GM21717 (cell line): Measurements from ENCODE around the gene SEPTIN1.

Source experiments
- ATAC-seq: cut with Tn5 transposase; IDR thresholded peaks from one replicate; pipeline ENCODE4 v1.9.1; 2021; ENCODE audit warnings: mild to moderate bottlenecking, moderate library complexity; ENCODE audit not compliant: unreplicated experiment

Gene SEPTIN1, protein sequence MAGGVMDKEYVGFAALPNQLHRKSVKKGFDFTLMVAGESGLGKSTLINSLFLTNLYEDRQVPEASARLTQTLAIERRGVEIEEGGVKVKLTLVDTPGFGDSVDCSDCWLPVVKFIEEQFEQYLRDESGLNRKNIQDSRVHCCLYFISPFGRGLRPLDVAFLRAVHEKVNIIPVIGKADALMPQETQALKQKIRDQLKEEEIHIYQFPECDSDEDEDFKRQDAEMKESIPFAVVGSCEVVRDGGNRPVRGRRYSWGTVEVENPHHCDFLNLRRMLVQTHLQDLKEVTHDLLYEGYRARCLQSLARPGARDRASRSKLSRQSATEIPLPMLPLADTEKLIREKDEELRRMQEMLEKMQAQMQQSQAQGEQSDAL

DNA sequence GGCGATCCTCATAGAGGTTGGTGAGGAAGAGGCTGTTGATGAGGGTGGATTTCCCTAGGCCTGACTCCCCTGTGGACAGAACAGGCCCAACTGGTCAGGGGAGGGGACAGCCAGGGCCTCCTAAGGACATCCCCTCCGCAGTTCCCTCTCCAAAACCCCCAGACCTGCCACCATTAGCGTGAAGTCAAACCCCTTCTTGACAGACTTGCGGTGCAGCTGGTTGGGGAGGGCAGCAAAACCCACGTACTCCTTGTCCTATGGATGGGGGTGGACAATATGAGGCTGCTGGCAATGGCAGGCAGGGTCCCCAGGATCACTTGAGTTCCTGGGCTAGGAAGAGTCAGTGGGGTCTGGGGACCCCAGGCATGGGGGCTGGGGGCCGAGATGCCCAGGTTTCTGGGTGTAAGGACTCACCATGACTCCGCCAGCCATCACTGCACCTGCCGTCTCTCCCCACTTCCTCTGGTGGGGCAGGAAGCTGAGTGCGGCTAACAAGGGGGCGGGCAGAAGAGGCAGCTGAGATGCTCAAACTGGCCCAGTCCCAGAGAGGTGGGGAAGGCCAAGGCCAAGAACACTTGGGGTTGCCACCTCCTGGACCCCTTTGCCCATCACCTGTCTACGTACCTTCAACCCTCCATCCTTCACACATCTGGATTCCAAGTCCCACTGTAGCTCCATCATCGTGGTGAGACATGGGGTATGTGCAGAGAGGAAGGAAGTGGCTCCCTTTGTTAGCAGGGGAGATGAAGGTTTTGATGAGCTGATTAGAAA, at the start of gene SEPTIN1:
SEPTIN1 (minus strand) TSS at position 451 of the 771 bp plus-strand sequence; CDS start at position 432, 19 bp downstream.
- ATAC-seq = no peak

DNA sequence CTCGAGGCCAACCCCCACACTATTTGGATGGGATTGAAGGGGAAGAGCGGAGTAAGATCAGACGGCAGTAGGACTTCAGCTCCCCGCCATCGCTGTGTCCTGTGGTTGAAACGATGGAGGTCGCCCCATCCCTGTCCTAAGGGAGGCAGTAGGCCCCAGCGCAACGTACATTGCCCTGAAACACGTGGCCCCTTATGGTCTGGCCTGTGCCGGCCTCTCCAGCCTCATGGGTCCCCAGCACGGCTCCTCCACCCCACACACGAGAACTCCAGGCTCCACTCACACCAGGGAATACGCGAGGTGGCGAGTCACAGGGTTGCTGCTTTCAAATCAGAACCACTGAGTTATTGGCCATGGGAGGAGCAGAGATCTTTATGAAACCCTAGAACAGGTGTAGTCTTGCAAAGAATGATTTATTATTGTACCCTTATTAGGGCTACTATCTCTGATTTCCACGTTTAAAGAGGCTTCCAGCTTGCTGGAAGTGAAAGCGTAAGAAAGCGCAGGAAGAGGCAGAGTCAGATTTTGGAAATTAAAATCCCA, 48.1 kb upstream of the SEPTIN1 start:
- ATAC-seq = peak; percentile 18

DNA sequence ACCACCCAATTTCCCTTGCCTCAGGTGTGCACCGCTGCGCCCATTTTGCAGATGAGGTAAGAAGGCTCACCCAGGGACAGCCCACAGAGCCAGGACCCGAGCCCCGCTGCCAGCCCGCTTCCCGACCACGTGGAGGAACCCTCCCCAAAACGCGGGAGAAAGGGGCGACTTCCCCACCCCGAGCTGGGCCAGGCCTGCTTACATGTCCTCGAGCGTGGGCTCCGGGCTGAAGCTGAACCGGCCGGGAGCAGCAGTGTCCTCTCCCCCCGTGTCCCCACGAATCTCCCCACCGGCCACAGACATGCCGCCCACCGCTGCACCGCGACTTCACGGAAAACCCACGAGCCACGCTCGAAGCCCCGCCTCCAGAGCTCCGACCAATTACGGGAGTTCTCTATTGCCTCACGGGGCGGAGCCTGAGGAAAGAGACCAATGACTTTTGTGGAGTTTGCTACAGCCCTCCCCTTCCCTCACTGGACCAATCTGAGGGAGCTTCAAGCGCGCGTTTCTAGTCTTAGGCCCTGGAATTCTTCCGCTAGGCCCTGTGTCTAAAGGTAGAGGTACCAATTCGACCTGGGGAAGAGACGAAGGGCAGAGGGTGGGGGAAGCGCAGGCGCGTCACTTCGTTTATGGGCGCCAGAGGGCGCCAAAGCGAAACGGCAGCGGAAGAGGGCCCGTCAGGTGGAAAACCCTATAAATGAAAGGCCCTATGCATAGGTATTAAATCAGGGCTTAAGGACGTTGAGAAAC, 47.5 kb upstream of the SEPTIN1 start, which contains the start of gene DCTPP1:
DCTPP1 (minus strand) TSS at position 353 of the 750 bp plus-strand sequence; CDS start at position 303, 50 bp downstream.
- peak; percentile 88 for ATAC-seq

DNA sequence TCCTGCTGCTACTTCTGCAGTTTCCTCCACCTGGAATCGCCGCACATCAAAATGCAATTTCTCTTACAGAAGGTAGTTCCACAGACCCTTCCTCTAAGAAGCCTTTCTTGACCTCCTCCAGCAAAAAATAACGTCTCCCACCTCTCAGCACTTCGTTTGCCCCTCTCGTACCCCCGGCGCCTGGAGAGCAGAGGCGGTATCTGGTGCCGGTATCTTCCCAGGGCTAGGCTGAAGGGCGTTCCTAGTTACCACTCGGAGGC, 47.0 kb upstream of the SEPTIN1 start:
- peak; percentile 6 for ATAC-seq

DNA sequence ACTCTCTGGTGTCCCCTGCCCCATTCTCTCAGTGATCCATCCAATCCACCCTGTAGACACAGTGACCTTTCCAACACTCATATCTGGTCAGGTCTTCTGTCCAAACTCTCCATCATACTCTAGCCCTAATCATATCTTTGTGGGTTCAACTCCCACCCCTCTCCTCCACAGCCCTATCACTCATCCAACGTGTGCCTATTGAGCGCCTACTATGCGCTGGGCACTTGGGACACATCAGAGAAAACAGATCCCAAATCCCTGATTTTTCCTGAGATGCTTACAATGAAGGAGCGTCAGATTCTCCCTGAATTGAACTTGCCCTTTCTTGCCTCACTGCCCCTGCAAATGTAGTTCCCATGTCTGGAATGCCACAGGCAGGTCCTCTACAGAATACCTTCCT, 45.7 kb upstream of the SEPTIN1 start:
- no peak for ATAC-seq

DNA sequence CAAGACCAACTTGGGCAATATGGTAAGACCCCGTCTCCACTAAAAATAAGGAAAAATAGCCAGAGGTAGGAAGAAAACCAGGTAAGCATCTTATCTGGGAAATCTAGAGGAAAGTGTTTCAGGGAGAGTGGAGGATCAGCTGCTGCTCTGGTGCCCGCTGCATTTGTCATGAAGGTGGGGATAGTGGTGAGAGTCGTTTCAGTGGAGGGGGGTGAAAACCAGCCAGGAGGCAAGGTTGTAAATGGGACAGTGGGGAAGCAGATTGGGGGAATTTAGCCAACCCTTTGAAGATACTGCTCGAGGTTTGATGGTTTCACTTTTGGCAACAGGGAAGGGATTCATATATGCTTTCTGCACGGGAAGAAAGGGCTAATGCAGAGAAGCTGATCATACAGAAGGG, 38.6 kb upstream of the SEPTIN1 start:
- no peak for ATAC-seq

DNA sequence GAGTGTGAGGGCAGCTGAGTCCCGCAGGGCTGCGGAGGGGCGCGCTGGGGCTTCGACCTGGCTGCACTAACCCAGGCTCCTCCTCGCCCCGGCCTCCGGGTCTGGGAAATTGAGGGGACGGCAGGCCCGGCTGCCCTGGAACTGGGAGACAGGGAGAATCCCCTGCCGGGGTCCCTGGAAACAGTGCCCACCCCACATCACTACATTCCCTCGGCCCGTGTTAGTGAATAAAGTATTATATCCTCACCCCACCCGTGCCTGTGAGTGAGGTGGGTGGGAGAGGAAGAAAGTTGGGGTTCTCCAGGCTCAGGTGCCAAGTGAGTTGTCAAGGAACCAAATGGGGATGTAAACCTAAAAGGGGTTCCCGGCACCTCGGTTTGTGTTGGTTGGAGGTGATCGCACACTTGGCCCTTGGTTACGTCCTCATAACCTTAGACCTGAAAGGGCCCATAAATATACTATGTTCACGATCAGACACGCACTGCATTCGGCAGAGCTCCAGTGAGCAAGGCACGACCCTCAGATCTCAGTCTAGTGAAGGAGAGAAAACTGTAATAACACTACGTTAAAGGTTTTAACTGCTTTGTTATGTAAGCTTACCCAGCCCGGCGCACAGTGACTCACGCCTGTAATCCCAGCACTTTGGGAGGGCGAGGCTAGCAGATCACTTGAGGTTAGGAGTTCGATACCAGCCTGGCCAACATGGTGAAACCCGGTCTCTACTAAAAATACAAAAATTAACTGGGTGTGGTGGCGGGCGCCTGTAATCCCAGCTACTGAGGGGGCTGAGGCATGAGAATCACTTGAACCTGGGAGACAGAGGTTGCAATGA, 36.2 kb upstream of the SEPTIN1 start:
- ATAC-seq = no peak

DNA sequence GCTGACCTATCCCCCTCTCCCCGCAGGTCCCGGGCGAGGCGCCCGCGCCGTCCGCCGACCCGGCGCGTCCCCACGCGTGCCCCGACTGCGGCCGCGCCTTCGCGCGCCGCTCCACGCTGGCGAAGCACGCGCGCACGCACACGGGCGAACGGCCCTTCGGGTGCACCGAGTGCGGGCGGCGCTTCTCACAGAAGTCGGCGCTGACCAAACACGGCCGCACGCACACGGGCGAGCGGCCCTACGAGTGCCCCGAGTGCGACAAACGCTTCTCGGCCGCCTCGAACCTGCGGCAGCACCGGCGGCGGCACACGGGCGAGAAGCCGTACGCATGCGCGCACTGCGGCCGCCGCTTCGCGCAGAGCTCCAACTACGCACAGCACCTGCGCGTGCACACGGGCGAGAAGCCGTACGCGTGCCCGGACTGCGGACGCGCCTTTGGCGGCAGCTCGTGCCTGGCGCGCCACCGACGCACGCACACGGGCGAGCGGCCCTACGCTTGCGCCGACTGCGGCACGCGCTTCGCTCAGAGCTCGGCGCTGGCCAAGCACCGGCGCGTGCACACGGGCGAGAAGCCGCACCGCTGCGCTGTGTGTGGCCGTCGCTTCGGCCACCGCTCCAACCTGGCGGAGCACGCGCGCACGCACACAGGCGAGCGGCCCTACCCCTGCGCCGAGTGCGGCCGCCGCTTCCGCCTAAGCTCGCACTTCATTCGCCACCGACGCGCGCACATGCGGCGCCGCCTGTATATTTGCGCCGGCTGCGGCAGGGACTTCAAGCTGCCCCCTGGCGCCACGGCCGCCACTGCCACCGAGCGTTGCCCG, 35.4 kb upstream of the SEPTIN1 start:
- ATAC-seq = peak; percentile 65

DNA sequence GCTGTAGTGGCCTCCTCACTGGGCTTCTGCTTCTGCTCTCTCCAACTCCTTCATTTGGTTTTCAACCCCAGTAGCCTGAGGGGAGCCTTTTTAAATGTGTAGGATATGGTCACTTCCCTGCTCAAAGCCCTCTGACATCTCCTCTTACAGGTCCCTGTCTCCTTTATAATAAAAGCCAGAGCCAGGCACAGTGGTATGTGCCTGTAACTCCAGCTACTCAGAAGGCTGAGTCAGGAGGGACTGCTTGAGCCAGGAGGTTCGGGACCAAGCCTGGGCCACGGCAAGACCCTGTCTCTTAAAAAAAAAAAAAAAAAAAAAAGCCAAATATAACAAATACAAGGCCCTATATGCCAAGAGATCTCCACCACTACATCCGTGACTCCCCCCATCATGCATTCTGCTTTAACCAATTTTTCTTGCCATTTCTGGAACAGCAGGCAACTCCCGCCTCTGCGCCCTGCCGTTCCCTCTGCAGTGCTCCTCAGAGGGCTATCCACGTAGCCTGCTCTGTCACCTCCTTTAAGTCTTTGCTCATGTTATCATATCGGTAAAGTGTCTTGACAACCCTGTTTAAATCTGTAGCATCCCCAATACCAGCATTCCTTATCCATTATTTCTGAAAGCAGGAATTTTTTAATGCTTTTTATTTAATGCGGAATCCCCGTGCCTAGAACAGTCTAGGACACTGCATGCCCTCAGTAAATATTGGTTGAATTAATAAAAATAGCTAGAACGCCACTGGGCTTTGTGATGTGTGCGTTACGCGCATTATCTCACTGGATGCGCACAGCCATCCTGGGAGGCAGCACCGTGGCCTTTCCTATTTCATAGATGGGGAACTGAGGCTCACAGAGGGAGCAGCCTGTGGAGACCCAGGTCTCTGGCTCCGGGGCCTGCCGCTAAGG, 34.5 kb upstream of the SEPTIN1 start:
- ATAC-seq = no peak

DNA sequence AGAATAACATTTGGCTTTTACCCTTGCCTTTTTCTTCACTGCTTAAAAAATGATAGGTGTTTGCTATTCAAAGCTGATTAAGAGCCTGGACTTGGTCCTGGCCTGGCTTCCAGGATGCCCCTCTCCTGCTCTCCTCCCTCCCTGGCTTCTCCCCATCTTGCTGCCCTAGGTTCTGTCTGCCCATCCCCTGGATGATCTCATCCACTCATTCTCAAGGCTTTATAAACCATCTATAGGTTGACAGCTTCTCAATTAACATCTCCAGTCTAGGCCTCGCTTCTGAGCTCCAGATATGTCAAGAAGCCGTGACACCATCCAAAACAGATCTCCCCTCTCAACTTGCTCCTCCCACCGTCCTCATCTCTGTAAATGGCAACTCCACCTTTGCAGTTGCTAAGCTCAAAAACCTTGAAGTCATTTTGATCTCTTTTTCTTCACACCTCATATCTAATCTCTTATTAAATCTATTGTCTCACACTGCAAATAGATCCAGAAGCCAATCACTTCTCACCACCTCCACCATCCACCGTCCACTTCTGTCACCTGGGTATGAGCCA, 33.8 kb upstream of the SEPTIN1 start:
- ATAC-seq = no peak

DNA sequence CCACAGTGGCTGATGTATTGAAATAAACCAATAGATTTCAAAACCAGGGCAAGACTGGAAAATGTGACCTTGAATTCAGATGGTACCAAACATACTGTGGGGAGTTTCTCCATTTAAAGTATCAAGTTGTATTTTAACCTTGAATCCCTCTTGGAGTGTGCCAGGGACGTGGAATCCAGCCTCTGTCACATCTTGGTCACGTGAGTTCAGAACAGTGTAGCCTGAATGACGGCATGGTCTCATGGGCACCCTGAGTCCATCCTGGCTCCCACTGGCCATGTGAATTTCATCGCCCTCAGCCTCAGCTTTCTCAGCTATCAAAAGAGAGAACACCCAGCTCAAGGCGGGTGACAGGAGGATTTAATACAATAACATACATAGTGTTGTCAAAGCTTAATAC, 31.8 kb upstream of the SEPTIN1 start:
- ATAC-seq = no peak

DNA sequence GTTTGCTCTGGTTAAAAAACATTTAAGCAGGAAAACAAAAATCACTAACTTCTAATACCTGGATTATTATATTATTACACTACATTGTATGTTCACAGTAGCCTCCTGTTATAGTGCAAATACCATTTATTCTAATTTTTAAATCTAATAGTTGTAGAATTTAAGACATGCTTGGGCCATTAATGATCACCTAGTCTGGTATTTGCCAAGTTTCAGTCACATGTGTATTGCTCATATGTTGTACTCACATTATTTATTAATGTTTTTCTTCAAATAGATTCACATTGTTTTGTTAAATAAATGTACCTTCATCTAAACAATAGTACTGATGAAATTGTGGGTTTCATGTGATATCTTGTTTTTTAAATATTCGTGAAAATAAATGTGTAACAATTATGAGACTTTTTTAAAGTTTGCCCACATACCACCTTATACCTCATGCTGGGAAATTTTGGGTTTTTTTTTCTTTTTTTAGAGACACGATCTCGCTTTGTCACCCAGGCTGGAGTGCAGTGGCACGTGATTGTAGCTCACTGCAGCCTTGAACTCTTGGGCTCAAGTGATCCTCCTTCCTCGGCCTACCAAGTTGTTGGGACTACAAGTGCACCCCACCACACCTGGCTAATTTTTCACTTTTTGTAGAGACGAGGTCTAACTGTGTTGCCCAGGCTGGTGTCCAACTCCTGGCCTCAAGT, 30.9 kb upstream of the SEPTIN1 start:
- ATAC-seq = no peak

DNA sequence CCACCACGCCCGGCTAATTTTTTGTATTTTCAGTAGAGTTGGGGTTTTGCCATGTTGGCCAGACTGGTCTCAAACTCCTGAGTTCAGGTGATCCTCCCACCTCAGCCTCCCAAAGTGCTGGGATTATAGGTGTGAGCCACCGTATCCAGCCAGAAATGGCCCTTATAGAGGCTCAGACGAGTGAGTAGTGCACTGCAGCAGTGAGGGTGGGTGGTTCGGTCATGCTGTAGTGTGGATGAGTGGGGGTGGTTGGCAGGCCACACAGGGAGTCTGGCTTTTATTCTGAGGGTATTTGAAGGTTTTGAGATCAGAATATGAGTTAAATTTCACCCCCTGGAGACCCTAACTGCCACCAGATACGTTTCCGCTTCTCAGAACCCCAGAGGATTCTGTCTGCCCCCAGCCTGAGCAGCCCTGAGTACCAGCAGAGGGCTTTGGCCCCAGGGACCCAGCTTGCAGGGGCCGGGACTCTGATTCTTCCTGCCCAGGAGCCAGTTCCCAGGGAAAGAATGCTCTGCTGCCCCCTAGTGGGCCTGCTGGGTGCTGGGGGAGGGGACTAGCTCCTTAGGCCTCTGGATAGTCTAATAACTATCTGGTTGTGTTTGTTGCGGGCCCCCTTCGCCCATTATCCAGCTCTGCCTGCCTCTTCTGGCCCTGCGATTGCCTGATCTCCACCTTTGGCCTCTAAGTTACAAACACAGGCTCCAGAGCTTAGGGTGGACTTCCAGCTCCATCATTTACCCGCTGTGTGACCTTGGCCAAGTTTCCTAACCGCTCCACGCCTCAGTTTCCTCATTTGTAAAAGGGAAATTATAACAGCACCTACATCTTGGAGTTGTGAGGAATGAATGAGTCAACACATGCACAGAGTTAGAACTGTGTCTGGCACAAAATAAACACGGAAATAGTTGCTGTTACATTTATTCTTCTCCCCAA, 27.0 kb upstream of the SEPTIN1 start:
- ATAC-seq = no peak

DNA sequence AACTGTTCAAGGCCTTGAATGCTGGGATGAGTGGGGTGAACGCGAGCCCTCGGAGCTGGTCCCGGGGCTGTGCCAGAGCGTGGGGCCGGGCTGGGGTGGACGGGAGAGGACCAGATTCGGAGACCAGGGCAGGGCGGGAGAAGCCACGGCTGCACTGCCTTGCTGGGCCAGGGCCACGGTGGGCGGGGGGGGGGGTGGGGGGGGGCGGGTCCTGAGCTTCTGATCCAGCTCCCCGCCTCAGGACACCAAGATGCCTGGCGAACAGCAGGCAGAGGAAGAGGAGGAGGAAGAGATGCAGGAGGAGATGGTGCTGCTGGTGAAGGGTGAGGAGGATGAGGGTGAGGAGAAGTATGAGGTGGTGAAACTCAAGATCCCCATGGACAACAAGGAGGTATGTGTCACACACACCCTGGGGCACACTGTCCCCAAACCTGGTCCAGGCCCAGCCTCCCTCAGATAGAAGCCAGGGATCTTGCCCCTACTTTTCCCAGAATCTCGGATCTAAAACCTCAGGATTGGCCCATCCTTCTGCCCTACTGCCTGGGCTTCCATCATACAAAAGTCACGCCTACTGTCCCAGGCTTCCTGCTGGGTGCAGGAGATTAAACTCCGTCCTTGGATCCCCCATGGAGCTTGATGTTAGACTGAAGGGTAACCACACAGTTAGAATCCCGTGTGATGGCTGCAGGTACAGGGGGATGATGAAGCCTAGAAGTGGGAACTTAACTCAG, 25.6 kb upstream of the SEPTIN1 start:
- ATAC-seq = peak; percentile 11

DNA sequence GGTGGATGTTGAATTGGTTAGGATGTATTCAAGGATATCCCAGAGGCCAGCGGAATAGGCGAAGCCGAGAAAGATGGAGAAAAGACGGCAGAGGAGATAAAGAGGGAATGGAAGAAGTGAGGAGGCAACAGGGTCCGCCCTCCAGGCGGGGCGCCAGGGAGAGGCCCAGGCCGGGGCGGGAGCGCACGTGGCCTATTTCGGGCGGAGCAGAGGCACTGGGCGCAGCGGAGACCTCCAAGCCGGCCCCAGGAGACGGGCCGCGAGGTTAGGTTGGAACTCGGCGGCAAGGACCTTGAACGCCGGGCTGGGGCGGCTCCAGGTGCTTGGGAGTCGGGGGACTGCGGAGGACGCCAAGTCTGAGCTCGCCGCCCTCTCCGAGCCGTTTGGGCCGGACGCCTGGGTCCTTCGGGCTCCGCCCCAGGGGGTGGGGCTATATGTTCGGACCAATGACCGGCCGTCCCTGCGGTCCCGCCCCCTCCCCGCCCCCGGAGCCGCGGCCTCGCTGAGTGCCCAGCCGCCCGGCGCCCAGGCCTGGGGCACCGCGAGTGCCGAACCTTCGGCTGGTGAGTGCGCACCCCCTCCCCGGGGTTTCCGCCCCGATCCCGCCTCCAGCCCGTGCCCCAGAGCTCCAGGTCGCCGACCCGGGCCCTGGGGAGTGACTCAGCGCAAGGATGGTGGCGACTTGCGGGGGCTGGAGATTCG, 24.9 kb upstream of the SEPTIN1 start, which contains the start of gene ZNF771:
ZNF771 (plus strand) TSS at position 505 of the 702 bp plus-strand sequence. CDS start 448 bp downstream, outside the sequence.
- ATAC-seq = peak; percentile 76
